HG02759 (cell line): ENCODE data around the gene WWC2.
"Not testable (repeated sequence)": the region's sequence is repeated elsewhere in the genome, so short reads cannot be mapped to it uniquely, and the experiment has no call there.

Source experiments
- ATAC-seq: cut with Tn5 transposase; IDR thresholded peaks from one replicate; pipeline ENCODE4 v1.9.1; 2021; ENCODE audit warnings: mild to moderate bottlenecking, moderate library complexity; ENCODE audit not compliant: unreplicated experiment

WWC2 gene

DNA sequence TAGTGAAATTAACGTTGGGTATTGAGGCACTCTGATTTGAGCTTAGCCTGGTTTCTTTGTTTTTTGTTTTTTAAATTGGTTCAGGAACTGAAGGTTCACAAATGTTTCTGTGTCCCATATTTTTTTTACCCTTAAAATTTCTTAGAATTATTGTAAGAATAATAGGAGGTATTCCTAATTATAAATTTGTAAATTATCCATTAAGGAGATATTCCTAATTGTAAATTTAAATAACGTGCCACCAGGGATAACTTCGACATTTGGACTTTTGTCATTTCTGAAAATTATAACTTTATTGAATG is 1.2 kb downstream of the WWC2 start:
- ATAC-seq = no peak

DNA sequence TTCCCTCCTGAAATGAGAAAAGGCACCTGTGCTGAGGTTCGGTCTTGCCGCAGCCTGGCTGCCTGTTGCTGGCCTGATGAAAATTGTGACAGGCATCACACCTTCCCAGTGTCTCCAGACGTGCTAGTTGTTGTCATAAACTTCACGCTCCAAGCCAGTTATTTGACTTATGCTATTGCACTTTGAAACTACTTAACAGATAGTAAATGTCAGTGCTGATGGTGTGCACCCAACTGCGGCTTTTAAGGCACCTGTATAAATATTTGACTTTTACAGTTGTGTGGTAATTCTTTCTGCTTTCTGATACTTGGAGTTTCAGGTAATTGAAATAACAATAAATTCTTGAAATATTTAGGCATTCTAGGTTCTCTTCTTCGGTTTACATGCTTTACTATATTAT is 1.8 kb downstream of the WWC2 start:
- ATAC-seq = no peak

DNA sequence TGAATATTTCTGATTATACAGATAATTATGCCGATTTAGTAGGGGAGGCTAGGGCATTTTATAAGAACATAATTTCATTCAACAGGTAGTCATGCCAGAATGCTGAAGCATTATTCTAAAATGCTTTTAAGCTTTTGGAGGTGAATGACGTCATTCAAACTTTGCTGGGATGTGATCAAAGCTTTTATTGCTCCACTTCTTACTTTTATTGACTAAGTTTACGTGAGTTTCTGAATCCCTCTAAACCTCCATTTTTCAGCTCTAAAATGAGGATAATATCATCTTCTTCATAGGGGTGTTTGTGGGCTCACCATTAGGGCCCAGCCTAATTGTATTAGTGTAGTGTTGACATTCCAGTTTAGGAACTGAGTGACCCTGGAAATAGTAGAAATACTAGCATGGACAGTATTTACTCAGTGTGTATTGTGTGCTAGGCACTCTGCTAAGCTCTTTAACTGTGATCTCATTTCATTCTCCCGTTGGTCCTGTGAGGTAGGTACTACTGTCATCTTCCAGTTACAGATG is 3.0 kb downstream of the WWC2 start:
- no peak for ATAC-seq

DNA sequence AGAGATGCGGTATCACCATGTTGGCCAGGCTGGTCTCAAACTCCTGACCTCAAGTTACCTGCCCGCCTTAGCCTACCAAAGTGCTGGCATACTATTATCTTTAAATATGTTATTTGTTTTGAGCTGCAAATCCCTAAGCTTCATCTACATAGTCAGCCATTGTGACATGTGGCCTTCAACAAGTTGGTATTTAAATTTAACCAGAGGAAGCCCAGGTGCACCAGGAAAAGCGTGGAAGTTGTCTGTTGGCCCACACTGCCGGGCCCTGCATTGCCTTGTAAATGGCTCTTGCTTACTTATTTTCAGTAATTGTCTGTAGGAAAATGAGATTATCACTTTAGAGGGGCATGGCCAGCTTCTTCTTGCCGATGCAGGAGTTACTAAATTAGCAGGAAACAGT is 6.0 kb downstream of the WWC2 start:
- ATAC-seq = no peak

DNA sequence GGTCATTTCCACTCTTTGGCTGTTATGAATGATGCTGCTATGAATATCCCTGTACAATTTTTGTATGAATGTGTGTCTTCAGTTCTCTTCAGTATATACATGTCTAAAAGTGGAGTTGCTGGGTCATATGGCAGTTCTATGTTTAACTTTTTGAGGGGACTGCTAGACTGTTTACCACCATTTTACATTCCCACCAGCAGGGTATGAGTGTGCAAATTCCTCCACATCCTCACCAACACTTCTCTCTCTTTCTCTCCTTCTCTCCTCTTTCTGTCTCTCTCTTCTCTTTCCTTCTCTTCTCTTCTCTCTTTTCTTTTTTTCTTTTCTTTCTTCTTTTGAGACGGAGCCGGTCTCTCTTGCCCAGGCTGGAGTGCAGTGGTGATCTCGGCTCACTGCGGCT is 7.8 kb downstream of the WWC2 start:
- ATAC-seq = no peak

DNA sequence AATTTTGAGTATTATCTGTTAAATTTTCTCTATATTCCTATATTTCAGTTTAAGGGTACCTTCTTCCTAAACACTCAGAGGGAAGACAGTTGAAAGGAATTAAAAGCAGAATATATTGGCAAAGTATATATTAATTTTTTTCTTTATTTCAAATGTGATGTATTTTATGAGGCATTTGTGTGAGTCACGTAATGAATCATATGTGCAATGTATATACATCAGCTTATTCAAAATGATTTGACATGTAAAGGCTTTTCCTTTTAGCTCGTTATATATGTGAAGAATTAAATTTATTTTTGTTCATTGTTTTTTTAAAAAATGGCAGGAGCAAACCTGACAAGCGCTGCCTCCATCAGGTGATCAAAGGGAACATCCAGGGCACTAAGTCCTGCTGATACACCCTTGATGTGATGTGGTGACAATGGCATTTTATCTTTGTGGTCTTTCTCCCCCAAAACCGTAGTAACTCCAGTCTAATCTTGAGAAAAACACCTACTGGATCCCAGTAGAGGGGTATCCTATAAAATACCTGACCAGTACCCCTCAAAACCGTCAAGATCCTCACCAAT is 8.9 kb downstream of the WWC2 start:
- no peak for ATAC-seq

DNA sequence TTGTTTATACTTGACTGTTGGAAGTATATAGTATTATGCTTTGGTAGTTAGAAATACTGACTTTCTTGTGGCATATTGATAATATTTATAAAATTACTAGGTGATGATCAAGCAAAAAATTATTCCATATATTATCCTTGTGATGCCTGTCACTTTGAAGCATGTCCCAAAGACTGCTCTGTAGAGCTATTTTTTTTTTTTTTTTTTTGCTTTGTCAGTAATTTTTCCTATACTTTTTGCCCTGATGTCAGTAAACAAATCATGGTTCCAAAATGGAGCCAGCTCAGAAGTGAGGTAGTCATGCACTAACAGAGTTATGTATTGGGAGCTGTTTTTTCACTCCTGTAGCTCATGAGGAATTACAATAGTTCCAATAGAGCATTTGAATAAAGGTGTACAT is 11.2 kb downstream of the WWC2 start:
- no peak for ATAC-seq

DNA sequence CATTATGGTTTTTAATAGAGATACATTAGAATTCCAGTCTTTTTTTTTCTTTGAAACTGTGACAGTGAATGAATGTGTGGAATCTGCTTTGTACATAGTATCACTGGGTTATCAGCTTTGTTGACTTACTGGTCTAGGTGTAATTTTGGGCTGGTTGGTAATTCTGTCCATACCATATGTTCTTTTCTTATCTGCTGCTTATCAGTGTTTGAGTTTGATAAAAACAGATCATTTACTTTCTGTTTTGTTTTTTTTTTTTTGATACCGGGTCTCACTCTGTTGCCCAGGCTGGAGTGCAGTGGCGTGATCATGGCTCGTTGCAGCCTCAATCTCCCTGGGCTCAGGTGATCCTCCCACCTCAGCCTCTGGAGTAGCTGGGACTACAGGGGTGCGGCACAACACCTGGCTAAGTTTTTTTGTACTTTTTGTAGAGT is 12.4 kb downstream of the WWC2 start:
- ATAC-seq = no peak

DNA sequence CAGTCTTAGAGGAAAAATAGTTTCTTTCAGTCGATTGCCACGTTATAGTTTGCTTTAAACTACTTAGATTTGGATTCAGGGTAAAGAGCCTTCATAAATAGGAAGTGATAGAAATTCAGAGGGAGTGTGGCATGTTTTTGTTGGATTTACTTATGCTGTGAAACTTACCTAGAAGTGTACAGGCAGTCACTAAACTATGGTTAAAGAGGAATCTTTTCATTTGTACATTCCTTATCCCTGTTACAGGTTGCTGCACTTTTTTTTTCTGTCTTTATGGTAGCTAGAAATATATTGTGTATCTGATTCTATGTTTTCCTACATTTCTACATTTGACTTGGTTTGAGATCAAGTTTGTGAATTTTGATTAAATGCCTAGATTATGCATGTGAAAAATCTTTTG is 19.1 kb downstream of the WWC2 start:
- ATAC-seq = no peak

DNA sequence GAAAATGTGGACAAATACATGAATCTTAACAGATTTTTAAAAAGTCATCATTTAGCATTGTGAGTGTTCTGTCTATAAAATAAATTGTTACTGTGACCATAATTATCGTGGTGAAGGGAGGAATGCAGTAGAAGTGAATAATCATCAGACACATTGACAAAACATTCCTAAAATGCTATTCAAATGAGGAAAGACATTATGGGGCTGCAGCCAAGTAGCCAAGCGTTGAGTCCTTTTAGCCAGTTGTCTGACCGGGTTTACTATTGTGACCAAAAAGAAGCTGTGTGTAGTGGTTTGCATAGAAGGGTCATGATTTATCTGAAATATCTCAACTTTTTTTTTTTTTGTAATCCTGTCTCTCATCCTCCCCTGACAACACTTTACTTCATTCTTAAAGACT is 19.5 kb downstream of the WWC2 start:
- no peak for ATAC-seq

DNA sequence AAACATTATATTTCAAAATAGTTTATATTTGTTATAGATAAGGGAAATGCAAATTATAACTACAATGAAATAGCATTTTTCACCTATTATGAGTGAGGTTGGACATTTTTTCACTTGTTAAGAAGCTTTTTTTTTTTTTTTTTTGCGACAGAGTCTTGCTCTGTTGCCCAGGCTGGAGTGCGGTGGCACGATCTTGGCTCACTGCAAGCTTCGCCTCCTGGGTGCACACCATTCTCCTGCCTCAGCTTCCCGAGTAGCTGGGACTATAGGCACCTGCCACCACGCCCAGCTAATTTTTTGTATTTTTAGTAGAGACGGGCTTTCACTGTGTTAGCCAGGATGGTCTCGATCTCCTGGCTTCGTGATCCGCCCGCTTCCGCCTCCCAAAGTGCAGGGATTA is 22.6 kb downstream of the WWC2 start:
- not testable (repeated sequence) for ATAC-seq

DNA sequence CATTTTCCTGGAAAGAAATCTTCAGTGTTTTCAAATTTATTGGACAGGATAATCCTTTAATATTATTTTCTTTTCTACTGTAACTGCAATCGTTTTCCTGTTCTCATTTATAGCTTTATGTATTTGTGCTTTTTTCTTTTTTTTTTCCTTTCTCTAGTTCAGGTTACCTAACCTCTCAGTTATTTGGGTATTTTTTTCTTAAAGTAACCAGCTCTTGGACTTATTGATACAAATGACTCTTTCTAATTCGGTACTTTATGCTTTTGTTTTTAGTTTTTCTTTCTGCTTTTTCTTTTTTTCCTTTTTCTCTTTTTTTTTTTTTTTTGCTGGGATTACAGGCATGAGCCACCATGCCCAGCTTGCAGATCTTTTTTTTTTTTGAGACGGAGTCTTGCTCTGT is 25.2 kb downstream of the WWC2 start:
- no peak for ATAC-seq

DNA sequence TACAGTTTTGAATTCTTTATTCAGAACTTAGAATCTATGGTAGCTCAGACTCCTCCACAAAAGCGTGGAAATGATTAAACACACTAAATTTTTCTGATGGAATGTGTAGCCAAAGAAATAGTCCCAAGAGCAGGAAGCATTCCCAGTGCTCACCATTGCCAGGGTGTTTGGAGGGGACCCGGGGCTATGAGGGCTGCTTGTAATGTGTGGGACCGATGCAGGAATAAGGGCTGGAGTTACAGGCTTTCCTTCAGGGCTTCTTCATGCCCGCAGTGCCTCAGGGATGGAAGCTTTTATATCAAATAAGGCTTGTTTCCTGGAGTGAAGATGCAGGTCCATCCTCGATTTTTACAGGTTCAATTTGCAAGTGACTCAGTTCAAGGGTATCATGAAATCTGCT is 25.8 kb downstream of the WWC2 start:
- ATAC-seq = no peak

DNA sequence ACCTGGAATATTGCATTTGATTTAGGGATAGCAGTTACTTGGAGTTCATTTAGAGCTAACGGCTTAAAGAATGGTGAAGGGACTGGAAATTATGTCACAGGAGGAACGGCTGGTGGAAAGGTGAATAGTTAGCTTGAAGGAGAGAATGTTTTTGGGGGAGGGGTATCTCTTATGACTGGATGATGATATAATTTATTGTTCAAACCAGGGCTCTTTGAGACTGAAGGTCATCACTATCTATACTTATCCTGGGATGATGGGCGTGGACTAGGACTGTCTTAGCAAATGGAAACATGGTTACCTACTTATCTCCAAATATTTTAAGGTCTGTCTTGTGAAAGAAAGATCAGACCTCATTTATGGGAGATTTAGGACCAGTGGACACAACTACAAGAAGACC is 30.1 kb downstream of the WWC2 start:
- no peak for ATAC-seq

DNA sequence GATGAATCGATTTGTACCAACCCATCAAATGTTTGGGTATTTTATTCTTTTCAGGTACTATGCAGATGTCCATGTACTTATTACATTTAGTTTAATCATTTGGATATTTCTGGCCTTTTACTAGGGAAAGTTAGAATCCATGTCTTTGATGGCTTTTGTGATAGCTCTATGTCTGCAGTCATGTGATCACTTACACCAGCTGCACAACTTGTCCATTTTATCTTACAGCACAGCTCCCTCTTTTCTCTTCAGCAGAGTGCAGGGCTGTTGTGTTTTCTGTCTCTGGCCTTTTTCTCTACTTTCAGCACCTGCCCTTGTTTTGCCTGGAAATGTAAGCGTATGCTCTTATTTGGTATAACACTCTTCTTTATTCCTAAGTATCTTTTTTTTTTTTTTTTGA is 30.6 kb downstream of the WWC2 start:
- ATAC-seq = no peak

DNA sequence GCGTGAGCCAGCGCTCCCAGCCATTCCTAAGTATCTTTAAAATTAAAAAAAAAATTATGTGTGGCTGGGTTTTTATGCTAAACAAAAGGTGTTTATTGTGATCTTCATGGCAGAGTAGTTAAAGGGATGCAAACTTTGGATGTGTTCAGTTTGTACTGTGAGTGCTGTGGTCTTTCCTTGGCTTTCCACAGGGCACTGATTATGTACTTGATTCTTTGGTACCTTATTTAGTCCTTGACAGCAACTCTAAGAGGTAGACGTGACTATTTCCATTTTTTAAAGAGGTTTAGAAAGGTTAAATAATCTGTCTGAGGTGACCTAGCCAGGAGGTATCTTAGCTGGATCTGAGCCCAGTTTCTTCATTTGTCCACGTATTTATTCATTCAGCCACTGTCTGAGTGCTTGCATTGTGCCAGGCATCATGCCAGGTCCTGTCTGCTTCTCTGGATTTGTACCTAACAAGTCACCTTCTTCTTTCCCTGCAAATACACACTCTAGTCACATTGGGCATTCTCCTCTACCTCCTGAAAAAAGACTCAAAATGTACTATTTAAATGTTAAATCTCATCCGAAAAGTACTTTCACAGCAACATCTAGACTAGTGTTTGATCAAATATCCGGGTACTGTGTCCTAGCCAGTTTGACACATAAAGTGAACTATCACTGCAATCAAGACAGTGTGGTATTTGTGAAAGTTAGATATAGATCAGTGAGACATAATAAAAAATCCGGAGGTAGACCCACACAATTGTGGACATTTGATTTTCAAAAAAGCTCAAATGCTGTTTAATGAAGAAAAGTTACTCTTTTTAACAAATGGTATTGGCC is 31.5 kb downstream of the WWC2 start:
- ATAC-seq = no peak

DNA sequence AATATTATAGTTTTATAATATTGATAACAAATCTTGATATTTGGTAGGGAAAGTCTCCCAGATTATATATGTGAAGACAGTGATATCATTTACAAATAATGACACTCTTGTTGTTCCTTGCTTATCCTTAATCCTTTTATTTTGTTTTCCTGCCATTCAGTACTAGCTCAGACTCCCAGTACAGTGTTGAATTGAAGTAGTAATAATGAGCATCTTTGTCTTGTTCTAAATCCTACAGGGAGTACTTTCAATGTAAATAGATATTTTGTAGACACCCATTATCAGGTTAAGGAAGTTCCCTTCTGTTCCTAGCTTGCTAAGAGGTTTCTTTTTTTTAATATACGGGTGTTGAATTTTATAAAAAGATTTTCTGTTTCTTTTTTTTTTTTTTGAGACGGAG is 33.0 kb downstream of the WWC2 start:
- ATAC-seq = no peak

DNA sequence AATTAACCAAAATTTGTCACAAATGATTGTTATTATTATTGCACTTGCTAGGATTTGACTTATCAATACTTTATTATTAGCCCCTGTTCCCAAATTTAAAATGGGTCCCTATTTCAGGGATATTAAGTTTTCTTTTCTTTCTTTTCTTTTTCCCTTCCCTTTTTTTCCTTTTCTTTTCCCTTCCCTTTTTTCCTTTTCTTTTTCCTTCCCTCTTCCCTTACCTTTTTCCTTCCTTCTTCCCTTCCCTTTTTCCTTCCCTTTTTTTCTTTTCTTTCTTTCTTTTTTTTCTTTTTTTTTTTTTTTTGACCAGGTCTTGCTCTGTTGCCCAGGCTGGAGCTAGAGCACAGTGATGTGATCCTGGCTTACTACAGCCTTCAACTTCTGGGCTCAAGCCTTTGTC is 33.8 kb downstream of the WWC2 start:
- no peak for ATAC-seq

DNA sequence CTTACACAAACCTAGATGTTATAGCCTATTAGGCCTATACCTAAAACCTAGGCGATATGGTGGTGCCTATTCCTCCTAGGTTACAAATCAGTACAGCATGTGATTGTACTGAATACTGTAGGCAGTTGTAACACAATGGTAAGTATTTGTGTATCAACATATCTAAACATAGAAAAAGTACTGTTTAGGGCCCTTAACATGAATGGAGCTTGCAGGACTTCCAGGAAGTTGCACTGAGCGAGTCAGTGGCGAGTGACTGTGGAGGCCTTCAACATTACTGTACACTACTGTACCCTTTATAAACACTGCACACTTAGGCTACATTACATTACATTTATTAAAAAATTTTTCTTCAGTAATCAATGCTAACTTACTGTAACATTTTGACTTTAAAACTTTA is 37.8 kb downstream of the WWC2 start:
- ATAC-seq = no peak

DNA sequence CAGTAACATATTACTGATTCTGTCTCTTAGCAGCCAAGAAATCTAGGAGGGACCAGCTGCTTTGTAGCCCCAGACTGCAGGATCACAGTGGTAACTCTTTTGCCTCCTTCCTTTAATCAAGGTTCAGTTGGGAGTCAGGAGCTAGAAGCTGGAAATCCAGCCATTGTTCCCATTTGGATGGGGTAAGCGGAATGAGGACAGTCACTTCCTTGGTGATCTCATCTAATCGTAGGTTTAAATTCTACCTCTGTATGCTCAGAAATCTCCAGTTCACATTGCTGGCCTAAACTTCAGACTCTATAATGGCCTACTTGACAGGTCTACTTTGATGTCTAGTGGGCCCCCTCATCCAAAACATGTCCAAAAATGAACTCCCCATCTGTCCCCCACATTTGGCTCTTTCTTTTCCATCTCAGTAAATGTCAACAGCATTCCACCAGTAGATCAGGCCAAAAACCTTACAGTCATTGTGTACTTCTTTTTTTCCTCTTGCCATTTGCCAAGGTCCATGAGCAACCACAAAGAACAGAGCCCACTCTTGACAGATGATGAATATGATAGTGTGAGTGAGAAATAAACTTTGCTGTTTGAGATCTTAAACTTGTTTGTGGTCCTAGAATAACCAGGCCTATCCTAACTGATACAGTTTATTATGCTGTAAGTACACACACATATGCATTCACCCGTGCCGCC is 40.1 kb downstream of the WWC2 start:
- no peak for ATAC-seq

DNA sequence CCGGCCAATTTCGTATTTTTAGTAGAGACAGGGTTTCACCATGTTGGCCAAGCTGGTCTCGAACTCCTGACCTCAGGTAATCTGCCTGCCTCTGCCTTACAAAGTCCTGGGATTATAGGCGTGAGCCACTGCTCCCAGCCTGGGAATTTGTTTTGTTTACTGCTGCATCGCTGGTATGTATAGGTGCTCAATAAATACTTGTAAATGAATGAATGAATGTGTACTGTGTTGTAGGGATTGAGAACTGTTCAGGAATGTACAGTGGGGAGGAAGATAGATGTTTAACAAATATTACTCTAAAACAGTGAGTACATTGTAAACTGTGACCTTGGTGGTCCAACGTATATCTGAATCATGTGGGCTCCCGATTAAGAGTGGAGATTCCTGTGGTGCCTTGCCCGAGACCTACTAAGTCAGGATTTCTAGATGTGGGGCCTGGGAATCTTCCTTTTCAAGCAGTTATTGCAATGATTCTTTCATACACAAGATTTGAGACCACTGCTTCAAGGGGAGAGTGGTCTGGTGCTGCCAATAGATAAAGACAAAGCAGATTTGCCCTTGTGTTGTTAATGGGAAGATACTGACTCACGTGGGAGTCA is 41.0 kb downstream of the WWC2 start:
- ATAC-seq = no peak

DNA sequence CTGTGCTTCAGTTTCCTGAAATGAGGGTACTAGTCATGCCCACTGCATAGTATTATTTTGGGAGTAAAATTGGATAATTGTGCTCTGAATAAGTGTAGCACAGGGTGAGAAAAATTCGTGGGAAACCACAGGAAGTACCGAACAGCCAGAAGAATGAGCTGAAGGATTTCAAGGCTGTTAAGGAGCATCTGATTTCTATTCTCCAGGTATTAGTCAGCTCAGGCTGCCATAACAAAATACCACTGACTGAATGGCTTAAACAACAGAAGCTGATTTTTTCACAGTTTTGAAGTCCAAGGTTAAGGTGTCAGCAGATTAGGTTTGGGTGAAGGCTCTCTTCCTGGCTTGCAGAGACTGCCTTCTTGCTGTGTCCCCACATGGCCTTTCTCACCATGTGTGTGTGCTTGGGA is 41.9 kb downstream of the WWC2 start:
- ATAC-seq = no peak
